VCaP (cell line): Measurements from ENCODE around the gene CHTOP.
"Not testable (repeated sequence)": the region's sequence is repeated elsewhere in the genome, so short reads cannot be mapped to it uniquely, and the experiment has no call there.

Experiments used
- H3K27ac ChIP-seq: fragments of 450-650 bp; 2 replicates; pipeline ENCODE4 v1.5.1; 2017
- TF ChIP-seq, protein P1 (sequence below): fragments of 450-650 bp; conservative IDR thresholded peaks from 2 replicates; pipeline ENCODE4 v1.5.1; 2017; ENCODE audit warnings: mild to moderate bottlenecking, moderate library complexity

CHTOP gene, protein sequence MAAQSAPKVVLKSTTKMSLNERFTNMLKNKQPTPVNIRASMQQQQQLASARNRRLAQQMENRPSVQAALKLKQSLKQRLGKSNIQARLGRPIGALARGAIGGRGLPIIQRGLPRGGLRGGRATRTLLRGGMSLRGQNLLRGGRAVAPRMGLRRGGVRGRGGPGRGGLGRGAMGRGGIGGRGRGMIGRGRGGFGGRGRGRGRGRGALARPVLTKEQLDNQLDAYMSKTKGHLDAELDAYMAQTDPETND

GRCh38 chr1:153633754-153634665 lies at the start of gene CHTOP:
Gene CHTOP, plus strand, starts transcription at chr1:153634066. Its CDS starts 2,523 bp downstream, at chr1:153636589.
- peak within 1 kb of the TSS; percentile 100 for H3K27ac ChIP-seq
- TF ChIP-seq, protein P1, sequence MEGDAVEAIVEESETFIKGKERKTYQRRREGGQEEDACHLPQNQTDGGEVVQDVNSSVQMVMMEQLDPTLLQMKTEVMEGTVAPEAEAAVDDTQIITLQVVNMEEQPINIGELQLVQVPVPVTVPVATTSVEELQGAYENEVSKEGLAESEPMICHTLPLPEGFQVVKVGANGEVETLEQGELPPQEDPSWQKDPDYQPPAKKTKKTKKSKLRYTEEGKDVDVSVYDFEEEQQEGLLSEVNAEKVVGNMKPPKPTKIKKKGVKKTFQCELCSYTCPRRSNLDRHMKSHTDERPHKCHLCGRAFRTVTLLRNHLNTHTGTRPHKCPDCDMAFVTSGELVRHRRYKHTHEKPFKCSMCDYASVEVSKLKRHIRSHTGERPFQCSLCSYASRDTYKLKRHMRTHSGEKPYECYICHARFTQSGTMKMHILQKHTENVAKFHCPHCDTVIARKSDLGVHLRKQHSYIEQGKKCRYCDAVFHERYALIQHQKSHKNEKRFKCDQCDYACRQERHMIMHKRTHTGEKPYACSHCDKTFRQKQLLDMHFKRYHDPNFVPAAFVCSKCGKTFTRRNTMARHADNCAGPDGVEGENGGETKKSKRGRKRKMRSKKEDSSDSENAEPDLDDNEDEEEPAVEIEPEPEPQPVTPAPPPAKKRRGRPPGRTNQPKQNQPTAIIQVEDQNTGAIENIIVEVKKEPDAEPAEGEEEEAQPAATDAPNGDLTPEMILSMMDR: no peak

GRCh38 chr1:153585006-153585405 lies 48.9 kb upstream of the CHTOP start:
- H3K27ac ChIP-seq: no peak overlapping the region
- TF ChIP-seq, protein P1: no peak

DNA sequence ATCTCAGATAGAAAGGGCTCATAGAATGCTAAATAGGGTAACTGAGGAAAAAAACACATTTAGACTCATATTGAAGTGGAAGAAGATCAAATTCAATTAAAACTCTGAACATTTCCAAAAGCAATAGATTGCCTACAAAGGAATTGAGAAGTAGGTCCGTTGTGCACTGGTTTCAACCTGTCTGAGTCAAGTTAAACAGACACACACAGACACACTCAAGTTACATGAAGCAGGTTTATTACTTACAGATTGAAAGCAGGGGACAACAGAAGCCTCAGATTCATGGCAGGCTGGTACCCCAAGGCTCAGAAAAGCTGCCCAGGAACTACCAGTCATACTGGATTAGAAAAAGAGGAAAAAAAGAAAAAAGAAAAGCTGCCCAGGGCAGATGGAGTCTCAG lies 47.5 kb upstream of the CHTOP start:
- TF ChIP-seq, protein P1: no peak

DNA sequence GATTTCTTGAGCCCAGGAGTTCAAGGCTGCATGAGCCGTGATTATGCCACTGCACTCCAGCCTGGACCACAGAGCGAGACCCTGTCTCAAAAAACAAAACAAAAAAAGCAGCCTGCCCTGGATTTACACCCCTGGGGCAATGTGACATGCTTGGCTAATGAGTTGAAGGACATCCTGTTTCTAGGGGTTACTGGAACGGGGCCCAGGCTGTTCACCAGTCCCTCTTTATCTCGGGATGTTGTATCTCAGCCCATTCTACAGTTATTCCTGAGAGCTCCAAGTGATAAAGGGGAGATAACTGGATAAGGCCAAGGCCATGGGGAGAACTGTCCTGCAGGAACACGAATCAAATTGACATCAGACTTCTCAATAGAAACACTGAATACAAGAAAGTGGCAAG lies 46.6 kb upstream of the CHTOP start:
- TF ChIP-seq, protein P1: no peak
- H3K27ac ChIP-seq: no peak overlapping the region

More for the DNA sequence above, 47.5 kb upstream of the CHTOP start:
- no peak overlapping the region for H3K27ac ChIP-seq

DNA sequence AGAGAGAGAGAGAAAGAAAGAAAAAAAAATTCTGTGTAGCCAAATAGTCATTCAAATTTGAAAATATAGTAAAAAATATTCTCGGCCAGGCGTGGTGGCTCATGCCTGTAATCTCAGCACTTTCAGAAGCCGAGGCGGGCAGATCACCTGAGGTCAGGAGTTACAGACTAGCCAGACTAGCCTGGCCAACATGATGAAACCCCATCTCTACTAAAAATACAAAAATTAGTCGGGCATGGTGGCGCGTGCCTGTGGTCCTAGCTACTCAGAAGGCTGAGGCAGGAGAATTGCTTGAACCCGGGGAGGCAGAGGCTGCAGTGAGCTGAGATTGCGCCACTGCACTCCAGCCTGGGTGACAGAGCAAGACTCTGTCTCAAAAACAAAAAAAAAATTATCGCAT lies 45.8 kb upstream of the CHTOP start:
- H3K27ac ChIP-seq: not testable (repeated sequence)

- TF ChIP-seq, protein P1: no peak
- H3K27ac ChIP-seq: no peak overlapping the region
These were observed 45.4 kb upstream of the CHTOP start for GRCh38 chr1:153588482-153588881.

DNA sequence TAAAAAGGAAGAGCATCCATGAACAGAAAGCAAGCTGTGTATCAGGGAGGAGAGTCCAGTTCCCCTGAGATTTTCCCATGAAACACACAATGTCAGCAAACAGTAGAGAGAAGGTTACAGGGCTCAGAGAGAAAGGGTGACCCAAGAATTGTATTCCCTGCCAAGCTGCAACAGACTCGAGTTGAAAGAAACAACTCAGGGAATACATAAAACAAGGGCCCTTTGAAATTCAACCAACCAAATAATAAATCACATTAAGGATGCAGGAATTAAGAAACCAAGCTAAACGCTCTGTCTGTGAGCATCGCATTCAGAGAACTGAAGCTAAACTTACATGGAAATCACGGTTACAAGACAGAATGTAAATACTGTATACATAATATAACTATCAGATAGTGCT lies 41.1 kb upstream of the CHTOP start:
- H3K27ac ChIP-seq: peak overlapping the region; percentile 16; the same call in 1 of the 2 replicates
- TF ChIP-seq, protein P1: no peak
